ENCODE results near the gene UGT1A8. TPM values are rescaled to one million over a fixed set of nuclear protein-coding genes. Genes with fewer than 3 reads are reported as not detected.

Gene UGT1A8
- total and polyA plus RNA-seq, 2 experiments from 2014 or later: not detected

DNA sequence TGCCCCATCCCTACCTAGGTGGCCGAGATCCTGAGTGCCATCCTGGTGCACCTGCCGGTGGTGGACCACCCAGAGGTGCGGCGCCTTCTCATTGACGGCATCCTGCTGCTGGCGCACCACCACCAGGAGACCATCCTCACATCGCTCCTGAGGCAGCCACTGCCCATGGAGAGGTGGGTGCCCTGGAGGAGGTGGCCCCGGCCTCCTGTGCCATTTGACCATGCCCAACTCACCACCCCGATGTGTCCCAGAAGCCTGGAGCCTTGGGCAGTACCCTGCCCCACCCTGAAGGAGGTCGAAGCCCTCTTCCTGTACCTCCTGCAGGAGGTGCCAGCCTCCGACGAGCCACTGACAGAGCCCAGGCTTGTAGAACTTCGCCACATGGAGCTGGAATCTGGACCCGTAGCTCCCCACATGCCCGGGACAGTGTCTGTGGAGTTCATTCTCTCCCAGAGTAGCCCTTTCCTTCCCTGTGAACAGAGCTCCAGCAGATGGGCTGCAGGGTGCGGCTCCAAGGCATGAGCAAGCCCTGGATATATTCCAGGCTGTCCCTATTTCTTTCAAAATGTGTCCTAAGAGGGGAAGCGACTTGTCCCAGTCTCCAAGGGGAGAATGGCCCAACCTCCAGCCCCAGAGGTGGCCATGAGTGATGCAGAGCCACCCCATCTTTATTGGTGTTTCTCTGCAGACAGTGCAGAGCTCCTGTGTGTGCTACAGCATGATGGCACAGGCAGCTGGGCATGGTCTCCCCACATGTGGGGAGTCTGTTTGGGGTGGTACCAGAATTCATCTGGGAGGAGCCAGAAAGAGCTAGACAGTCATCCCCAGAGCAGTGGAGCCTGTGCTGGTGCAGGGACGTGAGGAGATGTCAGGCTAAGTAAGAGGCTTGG, 202.7 kb downstream of the UGT1A8 start:
- in situ Hi-C loops (cut with MboI): no loop called here
- peaks cover 19% of the 10 kb centered on the region for H3K27me3 ChIP-seq (replicated peaks; ENCODE audit: insufficient read depth)
- H3K9me3 ChIP-seq (ENCODE audit: low read depth): no peaks in the 10 kb centered on the region
- H3K4me3 ChIP-seq: no peak overlapping the region
- H3K9ac ChIP-seq: no peak overlapping the region
- H3K4me1 ChIP-seq (ENCODE audit: insufficient read depth): peaks cover 3% of the 10 kb centered on the region; the same call in 1 of the 2 replicates
- H4K20me1 ChIP-seq (ENCODE audit: insufficient read depth): no peaks in the 10 kb centered on the region
- H3K4me2 ChIP-seq (ENCODE audit: unreplicated experiment): no peak overlapping the region
- no peak overlapping the region for H3K27ac ChIP-seq
- no peak overlapping the region for H2AFZ ChIP-seq
- H3K36me3 ChIP-seq (ENCODE audit: low read depth): no peaks in the 10 kb centered on the region
- no peaks in the 10 kb centered on the region for H3F3A ChIP-seq (ENCODE audit: insufficient read depth)
- H3K9me2 ChIP-seq (ENCODE audit: insufficient read depth): no peaks in the 10 kb centered on the region
- TF ChIP-seq EZH2 (IDR thresholded peaks at IDR 0.05; ENCODE audit: insufficient read depth, poor library complexity, severe bottlenecking) (no peak), EZH2phosphoT487 (IDR thresholded peaks at IDR 0.05; ENCODE audit: insufficient read depth, low read depth) (no peak)
- H3K79me2 ChIP-seq (ENCODE audit: insufficient read depth): no peaks in the 10 kb centered on the region
- 33 to 42% methylated on average over 17 to 18 of the region's 18 CpGs for WGBS, 2 experiments (ENCODE audit: low coverage in 1 of 2, low lambda C conversion rate in 2 of 2, missing lambda C conversion rate in 2 of 2)
- DNase-seq: peak; percentile 24

DNA sequence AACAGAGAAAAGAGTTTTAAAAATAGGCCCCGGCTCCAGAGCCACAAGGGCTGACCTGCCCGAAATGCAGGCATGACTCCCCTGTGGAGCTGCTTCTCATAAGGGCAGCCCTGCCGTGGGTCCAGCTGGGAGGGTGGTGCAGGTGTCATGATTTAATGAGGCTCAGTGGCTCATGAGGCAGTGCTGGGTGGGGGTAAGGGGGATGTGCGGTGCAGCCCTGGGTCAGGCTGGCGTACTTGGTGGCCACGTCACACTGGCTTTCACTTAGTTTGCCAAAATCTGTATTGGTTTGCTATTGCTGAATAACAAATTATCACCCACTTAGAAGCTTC, 203.3 kb downstream of the UGT1A8 start:
- peaks cover 3% of the 10 kb centered on the region; the same call in 1 of the 2 replicates for H3K4me1 ChIP-seq (ENCODE audit: insufficient read depth)
- no peak overlapping the region for H3K4me2 ChIP-seq (ENCODE audit: unreplicated experiment)
- TF ChIP-seq EZH2 (IDR thresholded peaks at IDR 0.05; ENCODE audit: insufficient read depth, poor library complexity, severe bottlenecking): no peak
- TF ChIP-seq EZH2phosphoT487 (IDR thresholded peaks at IDR 0.05; ENCODE audit: insufficient read depth, low read depth): no peak
- no peaks in the 10 kb centered on the region for H3F3A ChIP-seq (ENCODE audit: insufficient read depth)
- no peak overlapping the region for H2AFZ ChIP-seq
- no peaks in the 10 kb centered on the region for H3K9me2 ChIP-seq (ENCODE audit: insufficient read depth)
- no peaks in the 10 kb centered on the region for H3K79me2 ChIP-seq (ENCODE audit: insufficient read depth)
- no peak overlapping the region for H3K27ac ChIP-seq
- in situ Hi-C loops (cut with MboI): no loop called here
- no peak overlapping the region for H3K9ac ChIP-seq
- no peaks in the 10 kb centered on the region for H4K20me1 ChIP-seq (ENCODE audit: insufficient read depth)
- DNase-seq: no peak
- WGBS, 2 experiments (ENCODE audit: low coverage in 1 of 2, low lambda C conversion rate in 2 of 2, missing lambda C conversion rate in 2 of 2): 39 to 42% methylated on average over 6 of the region's 6 CpGs
- no peak overlapping the region for H3K4me3 ChIP-seq
- no peaks in the 10 kb centered on the region for H3K36me3 ChIP-seq (ENCODE audit: low read depth)
- H3K27me3 ChIP-seq (replicated peaks; ENCODE audit: insufficient read depth): peaks cover 19% of the 10 kb centered on the region
- no peaks in the 10 kb centered on the region for H3K9me3 ChIP-seq (ENCODE audit: low read depth)

DNA sequence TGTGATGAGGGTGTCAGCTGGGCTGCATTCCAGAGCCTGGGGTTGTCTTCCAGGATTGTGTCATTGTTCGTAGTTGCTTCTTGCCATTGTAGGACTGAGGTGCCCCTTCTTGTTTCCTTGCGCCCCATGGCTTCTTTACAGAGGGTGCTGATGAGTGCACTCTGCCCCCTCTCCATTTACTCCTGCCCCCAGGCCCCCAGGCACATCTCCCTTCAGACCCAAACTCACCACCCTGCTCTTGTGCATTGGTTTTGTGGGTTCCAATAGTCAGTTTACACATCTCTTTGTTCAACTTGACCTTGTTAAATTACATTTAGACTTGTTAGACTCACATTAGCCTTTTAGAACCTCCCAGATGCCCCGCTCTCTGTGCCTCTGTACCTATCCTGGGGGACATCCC, 203.8 kb downstream of the UGT1A8 start:
- 60 to 67% methylated on average over 3 of the region's 3 CpGs for WGBS, 2 experiments (ENCODE audit: low coverage in 1 of 2, low lambda C conversion rate in 2 of 2, missing lambda C conversion rate in 2 of 2)

DNA sequence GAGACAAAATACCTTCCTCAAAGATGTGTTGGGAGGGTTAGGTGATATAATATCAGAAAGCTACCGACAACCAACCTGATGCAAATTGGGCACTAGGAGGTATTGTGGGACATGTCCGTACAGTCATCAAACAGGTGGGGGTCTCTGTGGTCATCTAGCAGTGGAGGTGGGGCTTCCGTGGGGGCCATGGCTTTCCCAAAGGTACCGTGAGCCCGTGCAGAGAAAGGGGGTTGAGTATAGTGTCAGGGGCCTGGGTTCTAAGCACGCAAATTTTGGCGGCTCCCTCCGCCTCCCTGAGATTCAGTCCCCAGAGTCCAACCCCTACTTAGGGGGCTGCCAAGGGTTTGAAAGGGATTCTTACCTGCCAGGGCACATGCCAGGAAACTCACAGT, 204.3 kb downstream of the UGT1A8 start:
- no peaks in the 10 kb centered on the region for H3K9me3 ChIP-seq (ENCODE audit: low read depth)
- H3K27ac ChIP-seq: no peak overlapping the region
- no peak overlapping the region for H3K4me2 ChIP-seq (ENCODE audit: unreplicated experiment)
- H3K9me2 ChIP-seq (ENCODE audit: insufficient read depth): no peaks in the 10 kb centered on the region
- WGBS, 2 experiments (ENCODE audit: low coverage in 1 of 2, low lambda C conversion rate in 2 of 2, missing lambda C conversion rate in 2 of 2): 59% methylated on average over 8 of the region's 8 CpGs
- peaks cover 19% of the 10 kb centered on the region for H3K27me3 ChIP-seq (replicated peaks; ENCODE audit: insufficient read depth)
- in situ Hi-C loops (cut with MboI): no loop called here
- no peaks in the 10 kb centered on the region for H4K20me1 ChIP-seq (ENCODE audit: insufficient read depth)
- no peaks in the 10 kb centered on the region for H3K79me2 ChIP-seq (ENCODE audit: insufficient read depth)
- no peak overlapping the region for H3K9ac ChIP-seq
- no peak overlapping the region for H3K4me3 ChIP-seq
- TF ChIP-seq EZH2 (IDR thresholded peaks at IDR 0.05; ENCODE audit: insufficient read depth, poor library complexity, severe bottlenecking) (no peak), EZH2phosphoT487 (IDR thresholded peaks at IDR 0.05; ENCODE audit: insufficient read depth, low read depth) (no peak)
- H3F3A ChIP-seq (ENCODE audit: insufficient read depth): no peaks in the 10 kb centered on the region
- no peak overlapping the region for H2AFZ ChIP-seq
- no peak for DNase-seq
- H3K4me1 ChIP-seq (ENCODE audit: insufficient read depth): no peaks in the 10 kb centered on the region
- H3K36me3 ChIP-seq (ENCODE audit: low read depth): no peaks in the 10 kb centered on the region

More for the DNA sequence above, 203.8 kb downstream of the UGT1A8 start:
- H3F3A ChIP-seq (ENCODE audit: insufficient read depth): no peaks in the 10 kb centered on the region
- no peak for DNase-seq
- peaks cover 19% of the 10 kb centered on the region for H3K27me3 ChIP-seq (replicated peaks; ENCODE audit: insufficient read depth)
- H3K9ac ChIP-seq: no peak overlapping the region
- no peaks in the 10 kb centered on the region for H3K9me3 ChIP-seq (ENCODE audit: low read depth)
- TF ChIP-seq EZH2 (IDR thresholded peaks at IDR 0.05; ENCODE audit: insufficient read depth, poor library complexity, severe bottlenecking): no peak
- TF ChIP-seq EZH2phosphoT487 (IDR thresholded peaks at IDR 0.05; ENCODE audit: insufficient read depth, low read depth): no peak
- no peaks in the 10 kb centered on the region for H4K20me1 ChIP-seq (ENCODE audit: insufficient read depth)
- no peaks in the 10 kb centered on the region for H3K36me3 ChIP-seq (ENCODE audit: low read depth)
- no peaks in the 10 kb centered on the region; the same call in 1 of the 2 replicates for H3K4me1 ChIP-seq (ENCODE audit: insufficient read depth)
- in situ Hi-C loops (cut with MboI): no loop called here
- H3K4me3 ChIP-seq: no peak overlapping the region
- no peaks in the 10 kb centered on the region for H3K9me2 ChIP-seq (ENCODE audit: insufficient read depth)
- H3K27ac ChIP-seq: no peak overlapping the region
- no peak overlapping the region for H3K4me2 ChIP-seq (ENCODE audit: unreplicated experiment)
- H2AFZ ChIP-seq: no peak overlapping the region
- H3K79me2 ChIP-seq (ENCODE audit: insufficient read depth): no peaks in the 10 kb centered on the region

All from GM23248 (cell line).